GM10847 (cell line): ENCODE results near the gene SPIB.

Experiments
- POLR2A ChIP-seq: IDR thresholded peaks from 2 replicates; pipeline ENCODE4 v1.6.1; 2011; ENCODE audit not compliant: insufficient read length; ENCODE audit errors: extremely low read depth

The SPIB gene

GRCh38 chr19:50418176-50419021 lies at the start of gene SPIB:
Gene SPIB, plus strand, starts transcription at chr19:50418938. Its CDS starts 25 bp downstream, at chr19:50418963.
- peak; percentile 96 for TF ChIP-seq POLR2A

GRCh38 chr19:50371914-50372475 lies 46.7 kb upstream of the SPIB start:
- TF ChIP-seq POLR2A: no peak

GRCh38 chr19:50376166-50377050 lies 42.3 kb upstream of the SPIB start, which contains the start of gene NR1H2:
Gene NR1H2, plus strand, starts transcription at chr19:50376457. Its CDS starts 1,149 bp downstream, at chr19:50377606.
- TF ChIP-seq POLR2A: peak; percentile 35

GRCh38 chr19:50377051-50377461 lies 41.7 kb upstream of the SPIB start:
- TF ChIP-seq POLR2A: no peak

GRCh38 chr19:50377517-50377916 lies 41.2 kb upstream of the SPIB start:
- TF ChIP-seq POLR2A: no peak

- TF ChIP-seq POLR2A: no peak
Measured at GRCh38 chr19:50378169-50378862, 40.4 kb upstream of the SPIB start.

- no peak for TF ChIP-seq POLR2A
Measured at GRCh38 chr19:50378863-50379236, 39.9 kb upstream of the SPIB start.

- no peak for TF ChIP-seq POLR2A
Measured at GRCh38 chr19:50379602-50380001, 39.1 kb upstream of the SPIB start.

GRCh38 chr19:50380137-50380536 lies 38.6 kb upstream of the SPIB start:
- no peak for TF ChIP-seq POLR2A

- no peak for TF ChIP-seq POLR2A
Measured at GRCh38 chr19:50380751-50381151, 38.0 kb upstream of the SPIB start.

GRCh38 chr19:50381881-50382729 lies 36.6 kb upstream of the SPIB start:
- TF ChIP-seq POLR2A: no peak

- no peak for TF ChIP-seq POLR2A
Measured at GRCh38 chr19:50383001-50383851, 35.5 kb upstream of the SPIB start.
